ENCODE measurements around the gene LONP2.

DNA sequence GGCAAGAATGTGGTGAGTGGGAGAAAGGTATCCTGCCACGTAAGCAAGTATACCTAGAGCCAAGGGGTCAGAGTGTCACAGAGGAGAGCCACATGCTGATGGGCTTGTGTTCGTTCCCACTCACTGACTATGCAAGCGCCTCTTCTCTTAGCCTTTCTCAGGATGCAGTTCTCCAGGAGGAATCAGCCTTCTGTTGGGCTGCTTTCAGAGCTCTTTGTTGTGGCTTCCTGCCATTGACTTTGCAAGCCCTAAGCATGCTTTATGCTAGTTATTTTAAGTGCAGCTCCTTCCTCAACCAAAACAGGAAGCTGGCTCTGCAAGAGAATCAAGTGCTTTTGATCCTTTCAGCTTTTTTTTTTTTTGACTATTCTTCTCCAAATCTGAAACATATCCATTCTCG lies 74.5 kb downstream of the LONP2 start:
- TF ChIP-seq, protein P1, sequence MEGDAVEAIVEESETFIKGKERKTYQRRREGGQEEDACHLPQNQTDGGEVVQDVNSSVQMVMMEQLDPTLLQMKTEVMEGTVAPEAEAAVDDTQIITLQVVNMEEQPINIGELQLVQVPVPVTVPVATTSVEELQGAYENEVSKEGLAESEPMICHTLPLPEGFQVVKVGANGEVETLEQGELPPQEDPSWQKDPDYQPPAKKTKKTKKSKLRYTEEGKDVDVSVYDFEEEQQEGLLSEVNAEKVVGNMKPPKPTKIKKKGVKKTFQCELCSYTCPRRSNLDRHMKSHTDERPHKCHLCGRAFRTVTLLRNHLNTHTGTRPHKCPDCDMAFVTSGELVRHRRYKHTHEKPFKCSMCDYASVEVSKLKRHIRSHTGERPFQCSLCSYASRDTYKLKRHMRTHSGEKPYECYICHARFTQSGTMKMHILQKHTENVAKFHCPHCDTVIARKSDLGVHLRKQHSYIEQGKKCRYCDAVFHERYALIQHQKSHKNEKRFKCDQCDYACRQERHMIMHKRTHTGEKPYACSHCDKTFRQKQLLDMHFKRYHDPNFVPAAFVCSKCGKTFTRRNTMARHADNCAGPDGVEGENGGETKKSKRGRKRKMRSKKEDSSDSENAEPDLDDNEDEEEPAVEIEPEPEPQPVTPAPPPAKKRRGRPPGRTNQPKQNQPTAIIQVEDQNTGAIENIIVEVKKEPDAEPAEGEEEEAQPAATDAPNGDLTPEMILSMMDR (conservative IDR thresholded peaks at IDR 0.05; ENCODE audit: low read depth, low read length): no peak
- TF ChIP-seq EZH2 (IDR thresholded peaks at IDR 0.05; ENCODE audit: low read length, unreplicated experiment) (no peak), EZH2phosphoT487 (IDR thresholded peaks at IDR 0.05; ENCODE audit: borderline replicate concordance, low read length) (no peak)
